GM23338 (cell line): Measurements from ENCODE around the gene PHLDB1. TPM values are rescaled to one million over a fixed set of nuclear protein-coding genes. Genes with fewer than 3 reads are reported as not detected.

Experiments used
- ATAC-seq: fragments of 200-7000 bp; cut with Tn5 transposase; 3 replicates; pipeline ENCODE4 v1.9.1; 2020
- DNase-seq: peaks from one replicate; pipeline ENCODE4 v3.0.0-alpha.2; 2015; ENCODE audit warnings: low spot score
- H2AFZ ChIP-seq: fragments of 200-600 bp; sonication (generic); 2 replicates; pipeline ENCODE4 v1.8.0; 2016; ENCODE audit warnings: antibody characterized with exemption, mild to moderate bottlenecking, moderate library complexity
- H3F3A ChIP-seq: fragments of 200-600 bp; sonication (generic); replicated peaks from 2 replicates; pipeline ENCODE4 v1.8.0; 2017; ENCODE audit warnings: antibody characterized with exemption, mixed run types, low read depth
- H3K27ac ChIP-seq: fragments of 200-600 bp; sonication (generic); 2 replicates; pipeline ENCODE4 v1.6.1; 2016; ENCODE audit warnings: low read depth
- H3K27me3 ChIP-seq: fragments of 200-600 bp; sonication (generic); 2 replicates; pipeline ENCODE4 v1.8.0; 2016; ENCODE audit warnings: mild to moderate bottlenecking, mixed run types, moderate library complexity; ENCODE audit not compliant: insufficient read depth
- H3K36me3 ChIP-seq: fragments of 200-600 bp; sonication (generic); 2 replicates; pipeline ENCODE4 v1.8.0; 2016; ENCODE audit warnings: mild to moderate bottlenecking; ENCODE audit not compliant: insufficient read depth
- H3K4me1 ChIP-seq: fragments of 200-600 bp; sonication (generic); 2 replicates; pipeline ENCODE4 v1.8.0; 2016; ENCODE audit warnings: mild to moderate bottlenecking, moderate library complexity; ENCODE audit not compliant: insufficient read depth
- H3K4me2 ChIP-seq: fragments of 200-600 bp; sonication (generic); 2 replicates; pipeline ENCODE4 v1.7.1; 2017; ENCODE audit warnings: mixed run types
- H3K4me3 ChIP-seq: fragments of 200-600 bp; sonication (generic); 2 replicates; pipeline ENCODE4 v1.6.1; 2016; ENCODE audit warnings: mixed run types
- H3K79me2 ChIP-seq: fragments of 200-600 bp; sonication (generic); replicated peaks from 2 replicates; pipeline ENCODE4 v1.8.0; 2017; ENCODE audit warnings: mild to moderate bottlenecking; ENCODE audit not compliant: insufficient read depth
- H3K9me2 ChIP-seq: fragments of 200-600 bp; sonication (generic); 2 replicates; pipeline ENCODE4 v1.8.0; 2017; ENCODE audit not compliant: insufficient read depth
- H4K20me1 ChIP-seq: fragments of 200-600 bp; sonication (generic); replicated peaks from 2 replicates; pipeline ENCODE4 v1.8.0; 2017; ENCODE audit warnings: mild to moderate bottlenecking; ENCODE audit not compliant: insufficient read depth
- H3K27ac Mint-ChIP-seq: 2 replicates; pipeline ENCODE4 v1.8.0; 2020; ENCODE audit warnings: inconsistent platforms, mild to moderate bottlenecking, moderate library complexity, mixed read lengths
- H3K27me3 Mint-ChIP-seq: 3 replicates; pipeline ENCODE4 v1.8.0; 2022; ENCODE audit warnings: low read depth, mild to moderate bottlenecking, moderate library complexity, mixed read lengths, inconsistent platforms; ENCODE audit not compliant: insufficient read depth, poor library complexity
- H3K36me3 Mint-ChIP-seq: 3 replicates; pipeline ENCODE4 v1.8.0; 2021; ENCODE audit warnings: low read depth, mild to moderate bottlenecking, inconsistent platforms, moderate library complexity, mixed read lengths
- H3K4me1 Mint-ChIP-seq: 3 replicates; pipeline ENCODE4 v1.8.0; 2020; ENCODE audit warnings: mild to moderate bottlenecking, inconsistent platforms, mixed read lengths
- H3K4me3 Mint-ChIP-seq: 3 replicates; pipeline ENCODE4 v1.8.0; 2021; ENCODE audit warnings: moderate library complexity, mild to moderate bottlenecking, inconsistent platforms, mixed read lengths
- H3K9me3 Mint-ChIP-seq: 3 replicates; pipeline ENCODE4 v1.8.0; 2020; ENCODE audit warnings: moderate library complexity, mild to moderate bottlenecking, inconsistent platforms, mixed read lengths
- CTCF ChIP-seq, 2 experiments: fragments of 200-600 bp in 1 of 2; sonication (generic) in 1 of 2; conservative IDR thresholded peaks; 2 replicates each; pipeline versions ENCODE4 v1.5.1 to v1.6.1; 2016 to 2017; ENCODE audit warnings: antibody characterized with exemption in 2 of 2, low read depth in 2 of 2, mild to moderate bottlenecking in 2 of 2, moderate library complexity in 1 of 2
- ETS1 ChIP-seq: IDR thresholded peaks from 2 replicates; pipeline ENCODE4 v1.6.1; 2016; ENCODE audit warnings: antibody characterized with exemption
- EZH2phosphoT487 ChIP-seq: fragments of 200-600 bp; sonication (generic); IDR thresholded peaks from one replicate; pipeline ENCODE4 v1.8.1; 2018; ENCODE audit warnings: antibody characterized with exemption; ENCODE audit not compliant: unreplicated experiment
- NANOG ChIP-seq: IDR thresholded peaks from 2 replicates; pipeline ENCODE4 v1.6.1; 2016; ENCODE audit warnings: antibody characterized with exemption, borderline replicate concordance
- REST ChIP-seq: IDR thresholded peaks from one replicate; pipeline ENCODE4 v1.6.1; 2018; ENCODE audit warnings: antibody characterized with exemption; ENCODE audit not compliant: unreplicated experiment
- ZNF114 ChIP-seq: fragments of 250-450 bp; sonication (Bioruptor Pico); IDR thresholded peaks from 2 replicates; pipeline ENCODE4 v1.5.0; 2020; ENCODE audit warnings: mild to moderate bottlenecking, moderate library complexity
- polyA plus RNA-seq: library from polyadenylated mRNA; unstranded; fragments of >200 nt; fragmentation: Nextera tagmentation; extraction: Ambion mirVana; gene quantifications from 2 replicates; pipeline ENCODE4 v1.2.1, GENCODE V29; 2016
- total RNA-seq: library from RNA; depleted of rRNA; stranded (reverse); fragments of >200 nt; shearing (Covaris generic); gene quantifications from 2 replicates; pipeline ENCODE4 v1.2.3, GENCODE V29; 2014

The PHLDB1 gene
- total and polyA plus RNA-seq, 2 experiments from 2014 or later: 46.0 to 85.2 TPM

GRCh38 chr11:118690553-118691304 is 83.3 kb downstream of the PHLDB1 start:
- peaks cover 14% of the 10 kb centered on the region; the same call in 1 of the 2 replicates for H3K4me1 ChIP-seq
- ATAC-seq (peak; percentile 12), DNase-seq (no peak)
- no peaks in the 10 kb centered on the region for H3K9me2 ChIP-seq
- no peak overlapping the region for H2AFZ ChIP-seq
- H3K4me3 ChIP-seq: no peak overlapping the region
- H3K4me1 Mint-ChIP-seq: peaks cover 24% of the 10 kb centered on the region
- H3K4me3 Mint-ChIP-seq: peak overlapping the region; percentile 34; the same call in 1 of the 3 replicates
- H3K27me3 ChIP-seq: no peaks in the 10 kb centered on the region
- H3K9me3 Mint-ChIP-seq: no peaks in the 10 kb centered on the region
- H3K4me2 ChIP-seq: peak overlapping the region; percentile 35; the same call in 1 of the 2 replicates
- no peaks in the 10 kb centered on the region for H3K36me3 ChIP-seq
- H3K27me3 Mint-ChIP-seq: peaks cover 11% of the 10 kb centered on the region
- peak overlapping the region; percentile 50; the same call in 1 of the 2 replicates for H3K27ac ChIP-seq
- 0 out of 2 replicates have a peak, but pooled peaks cover 3% of the 10 kb centered on the region for H3F3A ChIP-seq
- no peaks in the 10 kb centered on the region for H4K20me1 ChIP-seq
- H3K27ac Mint-ChIP-seq: peak overlapping the region; percentile 84
- no peak for TF ChIP-seq REST
- TF ChIP-seq NANOG: no peak
- no peak for TF ChIP-seq EZH2phosphoT487
- TF ChIP-seq ZNF114 (CRISPR knock-in tag): no peak
- no peak for TF ChIP-seq ETS1
- no peak for TF ChIP-seq CTCF (conservative IDR thresholded peaks at IDR 0.05; ENCODE audit: low read depth in 2 of 2)
- H3K79me2 ChIP-seq: no peaks in the 10 kb centered on the region
- no peaks in the 10 kb centered on the region for H3K36me3 Mint-ChIP-seq
